Measurements from ENCODE around the gene LCE1A.
A peak's percentile ranks its signal among the peaks of the same experiment; 100 is the strongest.

Gene LCE1A

DNA sequence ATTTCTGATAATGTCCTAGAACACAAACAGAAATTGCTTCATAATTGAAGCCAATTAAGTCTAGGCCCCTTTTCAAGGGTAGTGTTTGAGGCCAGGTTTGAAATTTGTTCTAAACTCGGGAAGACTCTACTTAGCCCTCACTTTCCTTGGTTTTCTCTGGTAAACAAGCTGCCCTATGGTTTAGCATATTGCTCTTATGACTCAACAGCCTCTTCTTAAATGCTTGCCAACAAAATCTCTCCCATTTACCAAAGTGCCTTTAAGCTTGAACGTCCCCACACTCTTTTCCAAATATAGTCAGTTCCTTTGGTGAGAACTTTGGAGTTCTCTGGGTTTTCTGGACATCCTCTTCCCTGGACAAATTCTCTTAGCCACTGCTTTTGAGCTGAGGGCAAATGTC is 9.6 kb downstream of the LCE1A start:
- H3K36me3 Mint-ChIP-seq (ENCODE audit: insufficient read depth): no peaks in the 10 kb centered on the region

DNA sequence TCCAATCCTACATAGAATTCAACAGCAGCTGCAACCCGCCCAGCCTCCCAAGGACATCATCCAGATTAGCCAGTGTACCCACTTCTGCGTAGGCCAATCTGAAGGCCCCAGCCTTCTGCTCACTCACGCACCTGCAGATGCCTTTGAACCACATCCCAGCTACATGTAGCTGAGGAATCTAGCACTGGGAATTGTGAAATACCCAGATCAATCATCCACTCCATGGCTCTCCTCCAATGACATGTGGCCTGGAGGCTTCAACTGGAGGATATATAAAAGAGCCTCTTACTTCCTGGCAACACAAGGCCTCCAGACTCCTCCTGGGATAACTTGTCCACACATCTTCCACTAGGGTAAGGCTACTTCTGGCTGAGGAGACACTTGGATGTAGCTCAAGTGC is 15.3 kb downstream of the LCE1A start, which contains the start of gene LCE6A:
Gene LCE6A, plus strand, starts transcription at position 301 of the 400 bp plus-strand sequence. CDS start 665 bp downstream, outside the sequence.
- Mint-ChIP-seq H3K27me3 (peaks cover 53% of the 10 kb centered on the region), H3K4me3 (no peak within 1 kb of the TSS), H3K4me1 (no peaks in the 10 kb centered on the region), H3K27ac (ENCODE audit: low read depth) (no peak within 1 kb of the TSS), H3K36me3 (ENCODE audit: insufficient read depth) (no peaks in the 10 kb centered on the region), H3K9me3 (no peaks in the 10 kb centered on the region)
- DNase-seq (ENCODE audit: low spot score in 2 of 2): no peak
- ATAC-seq (replicated peaks; ENCODE audit: extremely low read depth, poor library complexity, severe bottlenecking): no peak

More for the DNA sequence above, 9.6 kb downstream of the LCE1A start:
- ATAC-seq (replicated peaks; ENCODE audit: extremely low read depth, poor library complexity, severe bottlenecking) (no peak), DNase-seq (ENCODE audit: low spot score in 2 of 2) (no peak)
- H3K27me3 Mint-ChIP-seq: peaks cover 45% of the 10 kb centered on the region
- H3K4me3 Mint-ChIP-seq: no peak overlapping the region
- H3K27ac Mint-ChIP-seq (ENCODE audit: low read depth): no peak overlapping the region
- H3K9me3 Mint-ChIP-seq: no peaks in the 10 kb centered on the region
- no peaks in the 10 kb centered on the region for H3K4me1 Mint-ChIP-seq

DNA sequence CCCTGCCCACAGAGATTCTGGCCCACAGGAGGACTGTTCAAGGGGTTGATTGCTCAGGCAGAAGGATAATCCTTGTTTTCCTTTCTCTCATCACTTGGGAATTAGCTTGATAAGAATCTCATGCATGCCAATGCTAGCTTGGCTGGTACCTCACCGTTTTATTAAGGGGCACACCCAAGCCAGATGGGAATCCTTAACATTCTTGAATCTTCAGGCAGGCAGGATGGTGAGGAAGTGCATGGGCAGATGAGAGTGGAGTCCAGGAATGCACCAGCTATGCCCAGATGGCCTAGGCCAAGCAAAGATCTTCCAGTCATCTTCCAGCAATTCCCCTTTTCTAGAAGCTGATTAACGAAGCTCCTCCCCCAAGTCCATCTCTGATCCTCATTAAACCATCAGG is 28.4 kb downstream of the LCE1A start:
- ATAC-seq (replicated peaks; ENCODE audit: extremely low read depth, poor library complexity, severe bottlenecking): no peak
- DNase-seq (ENCODE audit: low spot score in 2 of 2): no peak
- Mint-ChIP-seq H3K9me3 (no peaks in the 10 kb centered on the region), H3K36me3 (ENCODE audit: insufficient read depth) (no peaks in the 10 kb centered on the region), H3K27me3 (peaks cover 31% of the 10 kb centered on the region), H3K4me3 (no peak overlapping the region), H3K4me1 (no peaks in the 10 kb centered on the region), H3K27ac (ENCODE audit: low read depth) (no peak overlapping the region)

DNA sequence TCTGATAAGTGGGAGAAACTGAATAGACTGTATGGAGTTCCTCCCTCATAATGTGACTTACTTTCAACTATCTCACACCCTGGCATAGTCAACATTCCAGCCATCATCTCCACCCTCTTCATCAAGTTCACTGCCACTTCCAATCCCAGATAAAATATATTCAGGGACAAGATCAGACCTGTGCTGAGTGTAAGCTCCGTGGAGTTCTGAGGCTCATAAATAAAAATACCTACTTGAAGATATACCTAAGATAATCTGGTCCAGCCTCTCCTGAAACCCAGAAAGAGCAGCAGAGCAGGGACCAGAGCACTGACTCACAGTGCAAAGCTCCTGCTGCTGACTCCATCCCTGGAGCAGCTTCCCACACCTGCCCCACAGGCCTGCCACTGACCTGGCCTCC is 30.8 kb downstream of the LCE1A start:
- no peaks in the 10 kb centered on the region for H3K36me3 Mint-ChIP-seq (ENCODE audit: insufficient read depth)
- no peak overlapping the region for H3K4me3 Mint-ChIP-seq
- no peaks in the 10 kb centered on the region for H3K4me1 Mint-ChIP-seq
- DNase-seq (ENCODE audit: low spot score in 2 of 2) (no peak), ATAC-seq (replicated peaks; ENCODE audit: extremely low read depth, poor library complexity, severe bottlenecking) (no peak)
- no peaks in the 10 kb centered on the region for H3K9me3 Mint-ChIP-seq
- H3K27ac Mint-ChIP-seq (ENCODE audit: low read depth): no peak overlapping the region
- H3K27me3 Mint-ChIP-seq: peaks cover 37% of the 10 kb centered on the region

DNA sequence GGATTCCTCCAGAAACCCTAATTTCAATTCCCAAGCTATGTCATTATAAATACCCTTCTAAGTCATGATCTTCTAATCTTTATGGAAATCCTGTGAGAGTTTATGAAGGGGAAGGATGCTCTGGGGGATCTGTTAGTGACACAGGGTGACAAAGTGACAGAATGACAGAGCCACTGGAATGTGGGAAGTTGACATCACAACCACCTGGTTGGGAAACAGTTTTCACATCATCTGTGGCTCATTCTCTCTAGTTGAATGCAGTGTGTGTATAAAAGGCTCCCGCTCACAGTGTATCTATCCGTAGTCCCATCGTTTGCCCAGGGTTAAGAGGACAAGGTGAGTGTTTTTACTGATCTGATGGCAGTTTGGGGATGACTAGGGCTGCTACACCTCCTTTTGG is 32.4 kb downstream of the LCE1A start, which contains the start of gene LCE7A:
Gene LCE7A, plus strand, starts transcription at position 301 of the 400 bp plus-strand sequence. CDS start 702 bp downstream, outside the sequence.
- Mint-ChIP-seq H3K27me3 (peaks cover 37% of the 10 kb centered on the region), H3K27ac (ENCODE audit: low read depth) (no peak within 1 kb of the TSS), H3K9me3 (no peaks in the 10 kb centered on the region), H3K36me3 (ENCODE audit: insufficient read depth) (no peaks in the 10 kb centered on the region), H3K4me3 (no peak within 1 kb of the TSS), H3K4me1 (no peaks in the 10 kb centered on the region)
- ATAC-seq (replicated peaks; ENCODE audit: extremely low read depth, poor library complexity, severe bottlenecking) (no peak), DNase-seq (ENCODE audit: low spot score in 2 of 2) (no peak)

DNA sequence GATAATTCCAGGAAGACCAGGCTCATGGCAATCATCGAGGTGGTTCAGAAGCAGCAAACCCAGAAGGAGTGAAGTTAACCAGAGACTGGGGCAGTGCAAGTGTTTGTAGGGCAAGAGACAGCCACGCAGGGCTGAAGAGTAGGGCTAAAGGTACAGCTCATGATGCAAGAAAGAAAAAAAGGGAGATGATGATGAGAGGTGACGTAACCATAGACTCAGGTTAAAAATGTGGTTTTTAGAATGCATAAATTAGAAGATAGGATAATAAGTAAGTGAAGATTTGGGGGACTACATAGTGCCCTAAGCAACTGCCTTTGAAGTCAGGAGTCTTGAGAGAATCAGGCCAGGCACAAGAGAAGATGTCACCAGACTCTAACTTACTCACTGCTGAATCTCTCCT is 32.9 kb downstream of the LCE1A start:
- Mint-ChIP-seq H3K9me3 (no peaks in the 10 kb centered on the region), H3K4me1 (no peaks in the 10 kb centered on the region), H3K36me3 (ENCODE audit: insufficient read depth) (no peaks in the 10 kb centered on the region), H3K27me3 (peaks cover 37% of the 10 kb centered on the region), H3K4me3 (no peak overlapping the region), H3K27ac (ENCODE audit: low read depth) (no peak overlapping the region)
- ATAC-seq (replicated peaks; ENCODE audit: extremely low read depth, poor library complexity, severe bottlenecking): no peak
- DNase-seq (ENCODE audit: low spot score in 2 of 2): no peak

DNA sequence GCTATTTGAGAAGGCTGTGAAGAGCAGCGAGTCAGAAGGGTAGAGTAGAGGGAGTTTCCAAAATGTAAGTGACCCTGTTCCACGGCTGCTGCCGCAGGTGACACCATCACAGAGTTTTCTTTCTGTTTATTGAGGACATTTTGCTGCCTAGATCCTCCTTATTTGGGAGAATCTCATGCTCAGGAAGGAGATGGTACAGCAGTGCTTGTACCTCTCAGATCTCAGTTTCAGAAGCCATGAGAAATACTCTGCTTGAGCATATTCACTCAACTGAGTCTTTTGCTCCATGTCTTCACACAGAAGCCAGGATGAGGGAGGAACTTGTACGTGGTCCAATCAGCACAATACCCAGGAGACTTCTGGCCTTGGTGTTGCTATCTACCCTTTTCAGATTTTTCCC is 34.1 kb downstream of the LCE1A start:
- Mint-ChIP-seq H3K4me3 (no peak overlapping the region), H3K27me3 (peaks cover 37% of the 10 kb centered on the region), H3K27ac (ENCODE audit: low read depth) (no peak overlapping the region), H3K9me3 (no peaks in the 10 kb centered on the region), H3K4me1 (no peaks in the 10 kb centered on the region), H3K36me3 (ENCODE audit: insufficient read depth) (no peaks in the 10 kb centered on the region)
- no peak for DNase-seq (ENCODE audit: low spot score in 2 of 2)
- no peak for ATAC-seq (replicated peaks; ENCODE audit: extremely low read depth, poor library complexity, severe bottlenecking)

DNA sequence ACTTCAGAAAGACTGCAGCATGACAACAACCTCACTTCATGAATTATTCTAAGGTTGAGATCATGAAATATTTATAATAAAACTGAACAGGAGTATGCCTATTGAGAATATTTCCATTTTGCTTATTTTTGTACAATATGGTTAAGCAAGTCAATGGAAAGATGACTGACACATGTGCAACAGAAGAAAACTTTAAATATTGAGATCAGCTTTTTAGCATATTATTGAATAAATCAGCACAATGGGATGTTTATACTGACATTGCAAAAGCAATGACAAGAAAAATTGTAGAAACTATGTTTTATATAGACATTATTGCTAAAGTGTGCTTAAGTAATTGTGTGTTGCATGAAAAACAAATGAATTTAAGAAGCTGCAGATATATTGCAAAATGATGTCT is 37.2 kb downstream of the LCE1A start:
- no peak overlapping the region for H3K27ac Mint-ChIP-seq (ENCODE audit: low read depth)
- peaks cover 11% of the 10 kb centered on the region for H3K27me3 Mint-ChIP-seq
- H3K36me3 Mint-ChIP-seq (ENCODE audit: insufficient read depth): no peaks in the 10 kb centered on the region
- DNase-seq (ENCODE audit: low spot score in 2 of 2) (no peak), ATAC-seq (replicated peaks; ENCODE audit: extremely low read depth, poor library complexity, severe bottlenecking) (no peak)
- H3K4me3 Mint-ChIP-seq: no peak overlapping the region
- no peaks in the 10 kb centered on the region for H3K4me1 Mint-ChIP-seq
- no peaks in the 10 kb centered on the region for H3K9me3 Mint-ChIP-seq

DNA sequence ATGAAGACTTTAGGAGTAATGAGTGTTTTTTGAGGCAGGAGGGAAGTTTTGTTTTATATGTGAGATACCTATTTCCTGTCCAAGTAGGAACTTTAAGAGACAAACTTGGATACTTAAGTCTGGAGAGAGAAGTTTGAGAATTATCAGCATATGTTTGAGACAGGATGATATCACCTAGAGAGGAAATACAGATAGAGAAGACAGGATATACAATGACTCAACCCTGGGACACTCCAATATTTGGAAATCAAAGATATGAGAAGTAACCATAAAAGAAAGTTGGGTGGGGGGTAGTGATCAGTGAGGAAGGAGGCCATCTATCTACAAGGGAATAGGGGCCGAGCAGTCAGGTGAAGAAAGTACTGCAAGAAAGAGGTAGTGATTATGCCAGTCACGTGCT is 39.0 kb downstream of the LCE1A start:
- Mint-ChIP-seq H3K27me3 (peaks cover 3% of the 10 kb centered on the region), H3K27ac (ENCODE audit: low read depth) (no peak overlapping the region), H3K36me3 (ENCODE audit: insufficient read depth) (no peaks in the 10 kb centered on the region), H3K4me1 (no peaks in the 10 kb centered on the region), H3K4me3 (no peak overlapping the region), H3K9me3 (no peaks in the 10 kb centered on the region)
- ATAC-seq (replicated peaks; ENCODE audit: extremely low read depth, poor library complexity, severe bottlenecking) (no peak), DNase-seq (ENCODE audit: low spot score in 2 of 2) (no peak)

DNA sequence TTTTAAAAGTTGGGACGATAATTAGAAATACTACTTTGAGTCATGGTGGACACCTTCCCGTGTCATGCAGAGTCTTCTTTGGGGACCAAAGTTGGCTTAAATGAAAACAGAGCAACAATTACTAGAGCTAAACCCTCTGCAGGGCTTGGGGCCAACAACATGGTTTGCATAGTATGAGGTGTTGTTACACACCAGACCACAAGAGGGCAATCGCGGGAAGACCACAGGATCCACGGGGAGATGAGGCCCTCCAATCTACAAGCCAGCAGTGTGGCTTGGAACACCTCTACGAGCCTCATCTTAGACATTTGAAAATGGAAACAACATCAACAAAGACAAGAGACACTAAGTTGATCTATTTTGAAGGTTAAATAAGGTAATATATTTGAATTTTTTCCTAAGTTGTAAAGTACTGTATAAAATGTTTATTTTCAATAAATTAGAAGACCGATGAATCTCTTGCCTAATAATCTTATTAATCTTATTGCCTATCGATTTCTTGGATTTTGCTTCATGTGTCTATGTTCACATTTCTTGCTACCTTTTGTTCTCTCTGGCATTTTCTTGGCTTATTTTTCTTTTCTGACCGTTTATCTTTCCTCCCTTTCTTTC is 42.6 kb downstream of the LCE1A start:
- H3K36me3 Mint-ChIP-seq (ENCODE audit: insufficient read depth): no peaks in the 10 kb centered on the region
- no peak overlapping the region for H3K27ac Mint-ChIP-seq (ENCODE audit: low read depth)
- DNase-seq (ENCODE audit: low spot score in 2 of 2) (peak; percentile 24 to 27), ATAC-seq (replicated peaks; ENCODE audit: extremely low read depth, poor library complexity, severe bottlenecking) (no peak)
- peaks cover 16% of the 10 kb centered on the region for H3K27me3 Mint-ChIP-seq
- no peaks in the 10 kb centered on the region for H3K4me1 Mint-ChIP-seq
- no peak overlapping the region for H3K4me3 Mint-ChIP-seq
- no peaks in the 10 kb centered on the region for H3K9me3 Mint-ChIP-seq

DNA sequence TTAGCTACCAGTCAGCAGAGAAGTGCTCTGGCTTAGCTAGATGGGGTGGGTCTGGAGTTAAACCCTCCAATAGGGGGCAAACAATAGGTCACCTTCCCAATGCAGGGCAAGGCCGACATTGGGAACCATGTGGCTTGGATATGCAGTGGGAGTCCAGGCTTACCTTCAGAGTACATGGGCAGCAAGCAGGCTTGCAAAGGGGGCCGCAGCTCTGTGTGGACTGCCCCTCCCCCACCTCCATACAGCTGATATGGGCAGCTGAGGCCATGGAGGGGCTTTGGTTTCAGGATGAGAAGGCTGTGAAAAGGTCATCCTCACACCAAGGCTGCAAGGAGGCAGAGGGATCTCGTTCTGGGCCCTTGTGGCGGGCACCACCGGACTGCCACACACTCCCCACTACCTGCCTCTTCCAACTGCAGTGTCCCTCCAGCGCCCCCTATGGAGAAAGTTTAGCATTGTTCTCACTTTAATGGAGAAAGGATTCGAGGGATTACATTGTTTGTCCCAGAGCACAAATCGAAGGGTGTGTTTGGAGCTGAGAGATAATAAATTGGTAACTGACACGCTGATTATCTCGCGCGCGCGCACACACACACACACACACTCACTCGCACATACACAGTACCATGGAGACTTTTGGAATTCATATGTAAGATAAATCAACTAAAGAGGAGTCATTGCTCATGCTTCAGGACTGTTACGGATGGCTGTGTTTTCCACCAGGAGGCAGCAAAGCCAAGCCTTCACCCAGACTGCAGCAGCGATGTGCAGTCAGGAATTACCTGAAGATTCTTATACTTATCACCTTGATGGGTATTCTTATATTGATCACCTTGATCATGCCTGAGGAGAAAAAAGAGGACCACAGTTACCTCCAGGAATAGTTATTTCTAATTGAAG is 43.8 kb downstream of the LCE1A start:
- no peak for ATAC-seq (replicated peaks; ENCODE audit: extremely low read depth, poor library complexity, severe bottlenecking)
- Mint-ChIP-seq H3K36me3 (ENCODE audit: insufficient read depth) (no peaks in the 10 kb centered on the region), H3K27me3 (peaks cover 26% of the 10 kb centered on the region), H3K4me1 (no peaks in the 10 kb centered on the region), H3K9me3 (no peaks in the 10 kb centered on the region), H3K27ac (ENCODE audit: low read depth) (no peak overlapping the region), H3K4me3 (no peak overlapping the region)
- DNase-seq (ENCODE audit: low spot score in 2 of 2): no peak

DNA sequence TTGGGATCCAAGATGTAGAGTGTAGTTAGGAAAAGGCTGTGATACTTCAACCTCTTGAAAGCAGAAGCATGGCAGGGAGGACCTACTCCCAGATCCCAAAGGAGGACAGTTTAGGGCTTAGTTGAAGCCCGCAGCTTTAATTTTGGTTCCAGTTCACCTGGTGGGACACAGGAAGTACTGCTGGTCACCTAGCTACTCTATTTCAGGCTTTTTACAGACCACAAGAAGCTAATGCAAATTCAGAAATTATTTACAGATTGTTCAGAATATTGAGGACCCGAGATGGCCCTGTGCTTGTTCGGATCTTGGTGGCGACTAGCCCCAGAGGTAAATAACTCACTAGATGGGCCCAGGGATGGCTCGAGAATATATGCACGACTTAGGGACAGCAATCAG is 44.5 kb downstream of the LCE1A start:
- Mint-ChIP-seq H3K4me3 (no peak overlapping the region), H3K27me3 (peaks cover 29% of the 10 kb centered on the region), H3K4me1 (no peaks in the 10 kb centered on the region), H3K9me3 (no peaks in the 10 kb centered on the region), H3K36me3 (ENCODE audit: insufficient read depth) (no peaks in the 10 kb centered on the region), H3K27ac (ENCODE audit: low read depth) (no peak overlapping the region)
- ATAC-seq (replicated peaks; ENCODE audit: extremely low read depth, poor library complexity, severe bottlenecking) (no peak), DNase-seq (ENCODE audit: low spot score in 2 of 2) (no peak)

DNA sequence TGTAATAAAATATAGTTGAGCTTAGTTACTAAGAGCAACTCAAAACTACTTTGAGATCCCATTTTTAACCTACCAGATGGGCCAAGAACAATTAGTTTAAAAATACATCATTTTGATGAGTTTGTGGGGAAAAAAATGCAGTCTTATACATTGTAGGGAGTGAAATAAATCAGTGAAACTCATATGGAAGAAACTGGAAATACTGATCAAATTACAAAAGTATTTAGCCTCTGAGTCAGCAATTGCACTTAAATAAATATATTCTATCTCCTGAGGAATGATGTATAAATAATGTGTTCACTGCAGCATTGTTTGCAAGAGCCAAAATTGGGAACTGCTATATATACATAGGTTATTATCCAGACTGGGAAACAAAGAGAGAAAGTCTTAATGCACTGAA is 46.2 kb downstream of the LCE1A start:
- no peak overlapping the region for H3K4me3 Mint-ChIP-seq
- H3K27ac Mint-ChIP-seq (ENCODE audit: low read depth): no peak overlapping the region
- no peak for ATAC-seq (replicated peaks; ENCODE audit: extremely low read depth, poor library complexity, severe bottlenecking)
- H3K27me3 Mint-ChIP-seq: peaks cover 46% of the 10 kb centered on the region
- DNase-seq (ENCODE audit: low spot score in 2 of 2): no peak
- no peaks in the 10 kb centered on the region for H3K4me1 Mint-ChIP-seq
- H3K36me3 Mint-ChIP-seq (ENCODE audit: insufficient read depth): no peaks in the 10 kb centered on the region
- H3K9me3 Mint-ChIP-seq: no peaks in the 10 kb centered on the region
